GM19238 (cell line): ENCODE data around the gene SYNDIG1.

Source experiments
- DNase-seq: peaks from one replicate; pipeline ENCODE4 v3.0.0; 2011; ENCODE audit warnings: low spot score; ENCODE audit not compliant: insufficient read length

SYNDIG1 gene

GRCh38 chr20:24705486-24705885 lies 236.1 kb downstream of the SYNDIG1 start:
- no peak for DNase-seq

- no peak for DNase-seq
Observed at GRCh38 chr20:24708411-24709295, 239.2 kb downstream of the SYNDIG1 start.
